AG09319 (cell line): ENCODE data around the gene ZMAT3.

Experiments used
- DNase-seq: peaks from one replicate; pipeline ENCODE4 v3.0.0-alpha.2; 2010; ENCODE audit warnings: low read depth; ENCODE audit errors: extremely low read depth
- CTCF ChIP-seq: IDR thresholded peaks from 2 replicates; pipeline ENCODE4 v1.5.1; 2011; ENCODE audit warnings: low read depth, mild to moderate bottlenecking, inconsistent platforms, low read length, moderate library complexity

ZMAT3 gene

GRCh38 chr3:179081885-179082284 is 10.3 kb upstream of the ZMAT3 start:
- DNase-seq = no peak
- TF ChIP-seq CTCF = no peak

DNA sequence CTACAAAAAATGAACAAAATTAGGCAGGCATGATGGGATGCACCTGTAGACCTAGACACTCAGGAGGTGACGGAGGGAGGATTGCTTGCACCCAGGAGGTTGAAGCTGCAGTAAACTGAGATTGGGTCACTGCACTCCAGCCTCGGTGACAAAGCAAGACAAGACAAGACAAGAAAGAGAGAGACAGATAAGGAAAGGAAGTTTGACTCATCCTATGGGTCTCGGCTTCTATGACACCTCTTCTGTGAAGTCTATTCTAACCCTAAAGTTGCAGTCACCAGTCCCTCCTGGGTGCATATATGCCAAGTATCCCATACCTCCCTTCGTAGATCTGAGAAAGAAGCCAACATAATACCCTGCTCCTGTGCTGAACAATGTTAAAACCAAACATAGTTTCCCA is 7.9 kb upstream of the ZMAT3 start:
- no peak for TF ChIP-seq CTCF
- DNase-seq = no peak

DNA sequence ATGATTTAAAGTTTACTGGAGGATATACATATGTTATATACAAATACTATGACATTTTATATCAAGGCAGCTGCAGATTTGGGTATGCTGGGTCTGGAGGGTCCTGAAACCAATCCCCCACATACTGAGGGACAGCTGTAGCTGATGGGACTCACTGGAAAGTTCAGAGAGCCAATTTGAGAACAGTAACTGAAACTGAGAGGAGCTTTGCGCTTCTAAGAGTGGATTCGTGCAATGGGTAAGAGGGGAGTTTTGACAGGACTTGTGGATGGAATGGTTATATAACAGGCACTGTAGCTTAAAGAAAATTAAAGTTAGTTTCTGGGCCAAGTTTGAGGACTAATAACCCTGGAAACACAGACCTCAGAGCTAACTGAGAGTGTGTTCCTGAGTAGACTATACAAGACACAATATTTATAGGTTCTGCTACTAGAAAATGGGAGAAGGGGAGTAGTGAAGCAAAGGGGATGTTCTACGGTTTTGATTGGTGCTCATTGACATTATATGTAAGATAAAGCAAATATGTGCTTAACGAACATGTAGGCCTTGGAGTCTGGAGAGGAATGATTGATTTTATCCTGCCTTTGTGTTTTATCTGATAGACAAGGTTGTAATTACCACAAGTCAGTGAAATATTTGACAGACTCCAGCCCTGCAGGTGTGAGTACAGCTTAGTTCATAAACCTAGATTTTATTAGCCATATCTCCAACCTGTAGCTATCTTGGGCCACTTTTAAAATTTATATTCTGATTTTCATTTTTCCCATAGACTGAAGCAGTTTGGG is 4.8 kb upstream of the ZMAT3 start:
- no peak for TF ChIP-seq CTCF
- DNase-seq = no peak

- no peak for TF ChIP-seq CTCF
- no peak for DNase-seq
These were observed 3.0 kb upstream of the ZMAT3 start for GRCh38 chr3:179074656-179075055.

GRCh38 chr3:179073816-179074215 is 2.2 kb upstream of the ZMAT3 start:
- TF ChIP-seq CTCF = no peak
- DNase-seq = no peak

DNA sequence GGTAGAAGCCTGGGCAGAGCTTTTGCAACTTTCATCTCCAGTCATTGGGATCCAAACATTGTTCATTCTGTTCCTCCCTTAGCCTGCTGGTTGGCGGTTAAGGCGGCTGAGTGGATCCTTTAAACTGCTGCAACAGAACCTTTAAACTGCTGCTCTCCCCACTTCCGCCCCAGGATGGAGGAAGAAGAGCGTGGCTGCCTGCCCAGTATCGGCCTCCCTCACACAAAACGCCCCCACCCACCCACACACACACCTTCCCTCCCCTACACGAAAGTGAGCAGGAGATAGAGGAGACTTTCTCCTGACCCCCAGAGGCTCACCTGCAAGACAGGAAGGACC is 460 bp upstream of the ZMAT3 start:
- TF ChIP-seq CTCF = no peak
- no peak for DNase-seq

- no peak for DNase-seq
- TF ChIP-seq CTCF = no peak
These were observed 634 bp downstream of the ZMAT3 start for GRCh38 chr3:179071027-179071322.
